Measurements from ENCODE around the gene MUSTN1. TPM values are rescaled to one million over a fixed set of nuclear protein-coding genes. Genes with fewer than 3 reads are reported as not detected.

MUSTN1 gene
- total RNA-seq, 1 experiment from 2014 or later = not detected

- Histone ChIP-seq H3K4me2 (ENCODE audit: low read depth, low read length, poor library complexity, severe bottlenecking) (no peak overlapping the region), H3K36me3 (ENCODE audit: insufficient read depth, low read length) (no peaks in the 10 kb centered on the region), H3K4me1 (ENCODE audit: low read length) (no peaks in the 10 kb centered on the region), H3K27me3 (ENCODE audit: low read length) (no peaks in the 10 kb centered on the region), H3K4me3 (ENCODE audit: low read length) (no peak overlapping the region), H3K27ac (ENCODE audit: low read length) (no peak overlapping the region), H4K20me1 (ENCODE audit: insufficient read depth, low read depth, low read length) (no peaks in the 10 kb centered on the region), H3K9ac (ENCODE audit: low read length) (no peak overlapping the region), H3K79me2 (ENCODE audit: low read length) (no peaks in the 10 kb centered on the region), H2AFZ (ENCODE audit: low read length) (no peak overlapping the region), H3K9me3 (ENCODE audit: low read length) (no peaks in the 10 kb centered on the region), H3K9me2 (replicated peaks; ENCODE audit: insufficient read depth, low read length) (no peaks in the 10 kb centered on the region)
- DNase-seq = no peak
These were observed 46.9 kb downstream of the MUSTN1 start for GRCh38 chr3:52787672-52788625.

GRCh38 chr3:52787246-52787645 is 47.6 kb downstream of the MUSTN1 start:
- DNase-seq = no peak
- no peak overlapping the region for H3K9ac ChIP-seq (ENCODE audit: low read length)
- H3K27me3 ChIP-seq (ENCODE audit: low read length) = no peaks in the 10 kb centered on the region
- H3K4me3 ChIP-seq (ENCODE audit: low read length) = no peak overlapping the region
- no peaks in the 10 kb centered on the region for H3K36me3 ChIP-seq (ENCODE audit: insufficient read depth, low read length)
- no peak overlapping the region for H2AFZ ChIP-seq (ENCODE audit: low read length)
- no peaks in the 10 kb centered on the region for H4K20me1 ChIP-seq (ENCODE audit: insufficient read depth, low read depth, low read length)
- no peaks in the 10 kb centered on the region for H3K9me3 ChIP-seq (ENCODE audit: low read length)
- H3K79me2 ChIP-seq (ENCODE audit: low read length) = no peaks in the 10 kb centered on the region
- no peaks in the 10 kb centered on the region for H3K9me2 ChIP-seq (replicated peaks; ENCODE audit: insufficient read depth, low read length)
- no peak overlapping the region for H3K27ac ChIP-seq (ENCODE audit: low read length)
- no peaks in the 10 kb centered on the region for H3K4me1 ChIP-seq (ENCODE audit: low read length)
- no peak overlapping the region for H3K4me2 ChIP-seq (ENCODE audit: low read depth, low read length, poor library complexity, severe bottlenecking)

DNA sequence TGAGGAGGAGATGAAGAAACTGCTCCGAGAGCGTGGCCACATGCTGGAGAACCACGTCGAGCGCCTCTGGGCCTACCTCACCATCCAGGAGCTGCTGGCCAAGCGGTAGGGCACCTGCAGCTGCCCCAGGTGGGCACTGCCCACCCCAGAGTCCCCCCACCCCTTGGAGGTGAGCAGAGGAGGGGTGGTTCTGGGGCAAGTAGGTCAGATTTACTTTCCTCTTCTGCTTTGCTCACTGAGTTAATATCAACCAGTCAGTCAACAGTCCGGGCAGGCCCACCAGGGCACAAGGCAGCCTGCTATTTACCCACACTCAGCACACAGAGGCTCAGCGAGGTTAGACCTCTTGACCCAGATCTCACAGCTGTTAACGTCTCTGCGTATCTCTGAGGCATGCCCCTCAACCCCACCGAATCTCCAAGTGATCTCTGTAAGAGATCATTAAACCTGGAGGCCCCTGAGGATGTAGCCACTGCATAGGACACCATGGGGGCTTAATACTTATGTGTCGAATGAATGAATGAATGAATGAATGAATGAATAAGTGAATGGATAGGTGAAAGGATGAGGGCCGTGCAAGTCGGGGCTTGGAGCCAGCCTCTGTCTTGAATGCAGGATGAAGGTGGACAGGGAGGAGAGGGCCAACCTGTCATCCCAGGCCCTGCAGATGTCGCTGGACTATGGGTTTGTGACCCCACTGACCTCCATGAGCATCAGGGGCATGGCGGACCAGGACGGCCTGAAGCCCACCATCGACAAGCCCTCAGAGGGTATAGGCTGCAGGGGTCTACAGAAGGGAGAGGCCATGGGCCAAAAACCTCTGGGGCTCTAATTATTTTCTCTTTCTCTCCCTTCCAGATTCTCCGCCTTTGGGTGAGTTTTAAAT is 48.2 kb downstream of the MUSTN1 start:
- H3K27me3 ChIP-seq (ENCODE audit: low read length) = no peaks in the 10 kb centered on the region
- H2AFZ ChIP-seq (ENCODE audit: low read length) = no peak overlapping the region
- H3K4me3 ChIP-seq (ENCODE audit: low read length) = no peak overlapping the region
- no peak overlapping the region for H3K9ac ChIP-seq (ENCODE audit: low read length)
- H3K9me2 ChIP-seq (replicated peaks; ENCODE audit: insufficient read depth, low read length) = no peaks in the 10 kb centered on the region
- H3K4me2 ChIP-seq (ENCODE audit: low read depth, low read length, poor library complexity, severe bottlenecking) = no peak overlapping the region
- no peaks in the 10 kb centered on the region for H3K4me1 ChIP-seq (ENCODE audit: low read length)
- H3K9me3 ChIP-seq (ENCODE audit: low read length) = no peaks in the 10 kb centered on the region
- H3K79me2 ChIP-seq (ENCODE audit: low read length) = no peaks in the 10 kb centered on the region
- H4K20me1 ChIP-seq (ENCODE audit: insufficient read depth, low read depth, low read length) = no peaks in the 10 kb centered on the region
- no peaks in the 10 kb centered on the region for H3K36me3 ChIP-seq (ENCODE audit: insufficient read depth, low read length)
- no peak overlapping the region for H3K27ac ChIP-seq (ENCODE audit: low read length)
- no peak for DNase-seq

DNA sequence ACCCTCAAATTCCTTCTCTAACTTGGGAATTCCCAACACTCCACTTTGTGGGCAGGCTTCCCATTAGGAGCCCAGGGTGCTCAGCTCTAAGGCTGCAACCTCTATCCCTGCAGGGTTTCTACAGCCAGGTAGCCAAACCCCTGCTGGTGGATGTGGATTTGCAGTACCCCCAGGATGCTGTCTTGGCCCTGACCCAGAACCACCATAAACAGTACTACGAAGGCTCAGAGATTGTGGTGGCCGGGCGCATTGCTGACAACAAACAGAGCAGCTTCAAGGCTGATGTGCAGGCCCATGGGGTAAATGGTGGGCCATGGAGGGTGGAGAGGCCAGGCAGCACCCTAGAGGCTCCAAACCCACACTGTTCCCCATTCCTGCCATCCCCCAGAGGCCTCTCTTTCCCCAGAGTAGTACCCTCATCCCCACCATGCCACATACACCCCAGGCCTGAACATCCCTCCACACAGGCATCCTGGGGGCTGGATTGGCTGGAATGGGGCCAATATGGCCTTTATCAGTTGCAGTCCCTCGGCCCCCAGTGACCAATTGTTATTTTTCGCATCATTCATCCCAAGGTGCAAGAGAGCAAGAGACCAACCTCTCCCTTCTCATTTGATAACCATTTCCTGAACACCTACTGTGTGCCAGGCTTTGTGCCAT is 49.8 kb downstream of the MUSTN1 start:
- Histone ChIP-seq H3K27me3 (ENCODE audit: low read length) (no peaks in the 10 kb centered on the region), H3K9ac (ENCODE audit: low read length) (no peak overlapping the region), H2AFZ (ENCODE audit: low read length) (no peak overlapping the region), H3K36me3 (ENCODE audit: insufficient read depth, low read length) (no peaks in the 10 kb centered on the region), H3K4me2 (ENCODE audit: low read depth, low read length, poor library complexity, severe bottlenecking) (no peak overlapping the region), H3K9me2 (replicated peaks; ENCODE audit: insufficient read depth, low read length) (no peaks in the 10 kb centered on the region), H3K27ac (ENCODE audit: low read length) (no peak overlapping the region), H3K4me1 (ENCODE audit: low read length) (no peaks in the 10 kb centered on the region), H3K79me2 (ENCODE audit: low read length) (no peaks in the 10 kb centered on the region), H4K20me1 (ENCODE audit: insufficient read depth, low read depth, low read length) (no peaks in the 10 kb centered on the region), H3K4me3 (ENCODE audit: low read length) (no peak overlapping the region), H3K9me3 (ENCODE audit: low read length) (no peaks in the 10 kb centered on the region)
- no peak for DNase-seq

DNA sequence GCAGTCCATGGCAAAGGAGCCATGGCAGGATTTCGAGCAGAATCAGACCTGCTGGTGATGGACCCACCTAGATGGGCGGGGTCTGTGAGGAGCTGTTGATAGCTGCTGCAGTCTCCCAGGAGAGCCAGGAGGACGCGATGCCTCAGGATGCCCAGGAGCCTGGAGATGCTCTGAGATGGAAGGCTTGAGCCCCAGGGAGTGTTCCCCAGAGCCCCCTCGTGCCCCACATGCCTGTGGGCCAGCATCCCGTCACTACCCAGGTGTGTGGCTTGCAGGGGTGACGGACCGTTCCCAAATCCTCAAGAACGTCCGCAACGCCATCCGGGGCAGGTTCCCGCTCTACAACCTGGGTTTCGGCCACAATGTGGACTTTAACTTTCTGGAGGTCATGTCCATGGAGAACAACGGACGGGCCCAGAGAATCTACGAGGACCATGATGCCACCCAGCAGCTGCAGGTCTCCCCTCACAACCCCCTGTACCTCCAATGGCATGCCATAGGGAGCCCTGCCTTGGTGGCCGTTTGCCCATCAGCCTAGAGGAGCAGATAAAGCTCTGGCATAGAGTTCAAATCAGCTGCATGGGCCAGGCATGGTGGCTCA is 50.7 kb downstream of the MUSTN1 start:
- Histone ChIP-seq H3K4me2 (ENCODE audit: low read depth, low read length, poor library complexity, severe bottlenecking) (no peak overlapping the region), H3K79me2 (ENCODE audit: low read length) (no peaks in the 10 kb centered on the region), H3K4me1 (ENCODE audit: low read length) (peaks cover 7% of the 10 kb centered on the region), H3K9ac (ENCODE audit: low read length) (no peak overlapping the region), H3K9me3 (ENCODE audit: low read length) (no peaks in the 10 kb centered on the region), H3K27ac (ENCODE audit: low read length) (no peak overlapping the region), H3K27me3 (ENCODE audit: low read length) (no peaks in the 10 kb centered on the region), H3K36me3 (ENCODE audit: insufficient read depth, low read length) (no peaks in the 10 kb centered on the region), H4K20me1 (ENCODE audit: insufficient read depth, low read depth, low read length) (no peaks in the 10 kb centered on the region), H2AFZ (ENCODE audit: low read length) (no peak overlapping the region), H3K9me2 (replicated peaks; ENCODE audit: insufficient read depth, low read length) (no peaks in the 10 kb centered on the region), H3K4me3 (ENCODE audit: low read length) (no peak overlapping the region)
- DNase-seq = no peak

DNA sequence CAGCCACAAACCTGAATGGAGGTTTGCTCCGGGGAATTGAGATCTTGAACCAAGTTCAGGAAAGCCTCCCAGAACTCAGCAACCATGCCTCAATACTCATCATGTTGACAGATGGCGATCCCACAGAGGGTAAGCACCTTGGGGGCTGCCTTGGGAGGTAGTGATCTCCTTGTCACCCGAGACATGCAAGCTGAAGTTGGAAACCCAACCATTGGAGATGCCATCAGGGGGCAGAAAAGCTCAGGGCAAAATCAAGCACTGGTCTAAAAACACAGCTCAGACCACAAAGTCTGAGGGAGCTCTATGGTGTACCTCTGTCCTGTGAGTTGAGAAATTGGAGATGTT is 51.6 kb downstream of the MUSTN1 start:
- Histone ChIP-seq H3K36me3 (ENCODE audit: insufficient read depth, low read length) (no peaks in the 10 kb centered on the region), H3K27me3 (ENCODE audit: low read length) (no peaks in the 10 kb centered on the region), H3K9me3 (ENCODE audit: low read length) (no peaks in the 10 kb centered on the region), H3K79me2 (ENCODE audit: low read length) (no peaks in the 10 kb centered on the region), H3K27ac (ENCODE audit: low read length) (no peak overlapping the region), H2AFZ (ENCODE audit: low read length) (no peak overlapping the region), H3K4me2 (ENCODE audit: low read depth, low read length, poor library complexity, severe bottlenecking) (no peak overlapping the region), H4K20me1 (ENCODE audit: insufficient read depth, low read depth, low read length) (no peaks in the 10 kb centered on the region), H3K4me3 (ENCODE audit: low read length) (no peak overlapping the region), H3K4me1 (ENCODE audit: low read length) (peaks cover 8% of the 10 kb centered on the region), H3K9me2 (replicated peaks; ENCODE audit: insufficient read depth, low read length) (no peaks in the 10 kb centered on the region), H3K9ac (ENCODE audit: low read length) (no peak overlapping the region)
- no peak for DNase-seq
